GM12878 (cell line): Measurements from ENCODE around the gene HINT2.

Source experiments
- ASH2L ChIP-seq: fragments of 300-600, 200-600 bp; sonication (generic); IDR thresholded peaks from 2 replicates; pipeline ENCODE4 v1.6.1; 2017; ENCODE audit warnings: low read depth, mild to moderate bottlenecking, borderline replicate concordance
- CBFB ChIP-seq: IDR thresholded peaks from 2 replicates; pipeline ENCODE4 v1.6.1; 2016; ENCODE audit warnings: antibody characterized with exemption, low read depth
- CTCF ChIP-seq, 3 experiments: IDR thresholded peaks in 2 of 3; conservative IDR thresholded peaks in 1 of 3; 2 replicates each; pipeline ENCODE4 v1.5.1; 2011; ENCODE audit warnings: low read depth in 3 of 3, low read length in 3 of 3, mild to moderate bottlenecking in 3 of 3, control low read depth in 2 of 3, moderate library complexity in 2 of 3, inconsistent platforms in 1 of 3, mixed read lengths in 1 of 3; ENCODE audit not compliant: control insufficient read depth in 2 of 3, insufficient read depth in 1 of 3; ENCODE audit errors: extremely low read depth in 1 of 3
- EZH2 ChIP-seq: IDR thresholded peaks from 2 replicates; pipeline ENCODE4 v1.6.1; 2012; ENCODE audit warnings: low read depth, mild to moderate bottlenecking, control low read depth, inconsistent platforms, low read length, borderline replicate concordance; ENCODE audit not compliant: control insufficient read depth
- GATAD2B ChIP-seq: fragments of 450-650 bp; conservative IDR thresholded peaks from 2 replicates; pipeline ENCODE4 v1.6.1; 2017; ENCODE audit warnings: low read depth, mild to moderate bottlenecking, moderate library complexity
- NFXL1 ChIP-seq: fragments of 450-650 bp; IDR thresholded peaks from 2 replicates; pipeline ENCODE4 v1.6.1; 2017; ENCODE audit warnings: antibody characterized with exemption, mild to moderate bottlenecking, borderline replicate concordance
- NR2C2 ChIP-seq: IDR thresholded peaks from 2 replicates; pipeline ENCODE4 v1.6.1; 2011; ENCODE audit warnings: borderline replicate concordance, low read depth; ENCODE audit not compliant: control insufficient read depth, insufficient read length
- POLR2AphosphoS5 ChIP-seq: IDR thresholded peaks from 2 replicates; pipeline ENCODE4 v1.6.1; 2011; ENCODE audit warnings: mild to moderate bottlenecking, low read length, inconsistent platforms
- POU2F2 ChIP-seq: IDR thresholded peaks from 3 replicates; pipeline ENCODE4 v1.6.1; 2011; ENCODE audit warnings: low read depth, mild to moderate bottlenecking, low read length, borderline replicate concordance
- REST ChIP-seq: IDR thresholded peaks from 2 replicates; pipeline ENCODE4 v1.6.1; 2012; ENCODE audit warnings: mild to moderate bottlenecking, low read depth, low read length
- USF1 ChIP-seq: IDR thresholded peaks from 2 replicates; pipeline ENCODE4 v1.6.1; 2011; ENCODE audit warnings: borderline replicate concordance, low read depth, mild to moderate bottlenecking, moderate library complexity, mixed read lengths, low read length; ENCODE audit not compliant: insufficient read depth; ENCODE audit errors: extremely low read length
- ZBTB33 ChIP-seq: fragments of 450-650 bp; IDR thresholded peaks from 2 replicates; pipeline ENCODE4 v1.6.1; 2017; ENCODE audit warnings: mild to moderate bottlenecking
- ZNF24 ChIP-seq: fragments of 450-650 bp; IDR thresholded peaks from 2 replicates; pipeline ENCODE4 v1.6.1; 2017; ENCODE audit warnings: antibody characterized with exemption, mild to moderate bottlenecking
- ZSCAN29 ChIP-seq: fragments of 450-650 bp; IDR thresholded peaks from 2 replicates; pipeline ENCODE4 v1.6.1; 2017; ENCODE audit warnings: mild to moderate bottlenecking, moderate library complexity

GRCh38 chr9:35766997-35767396 is 47.8 kb downstream of the HINT2 start:
- TF ChIP-seq POLR2AphosphoS5 (no peak), CBFB (no peak), ASH2L (no peak), USF1 (no peak), GATAD2B (no peak), ZNF24 (no peak), CTCF (IDR thresholded peaks at IDR 0.05 in 2 of 3, conservative IDR thresholded peaks at IDR 0.05 in 1 of 3; ENCODE audit: control insufficient read depth in 2 of 3, extremely low read depth in 1 of 3, insufficient read depth in 1 of 3, low read depth in 3 of 3, low read length in 3 of 3) (no peak), REST (no peak), ZSCAN29 (no peak), POU2F2 (no peak), EZH2 (no peak), NR2C2 (no peak), ZBTB33 (no peak), NFXL1 (no peak)
